IPS-18c (cell line): ENCODE data around the gene LCNL1.
"Not testable (repeated sequence)": the region's sequence is repeated elsewhere in the genome, so short reads cannot be mapped to it uniquely, and the experiment has no call there.

Experiments used
- H3K4me3 ChIP-seq: 2 replicates; pipeline ENCODE4 v1.7.0; 2013; ENCODE audit warnings: low read depth, mild to moderate bottlenecking, low read length, moderate library complexity; ENCODE audit not compliant: insufficient read depth
- H3K9me3 ChIP-seq: one replicate; pipeline ENCODE4 v1.6.1; 2013; ENCODE audit warnings: mild to moderate bottlenecking, low read length, moderate library complexity; ENCODE audit not compliant: control insufficient read depth, insufficient read depth

LCNL1 gene

DNA sequence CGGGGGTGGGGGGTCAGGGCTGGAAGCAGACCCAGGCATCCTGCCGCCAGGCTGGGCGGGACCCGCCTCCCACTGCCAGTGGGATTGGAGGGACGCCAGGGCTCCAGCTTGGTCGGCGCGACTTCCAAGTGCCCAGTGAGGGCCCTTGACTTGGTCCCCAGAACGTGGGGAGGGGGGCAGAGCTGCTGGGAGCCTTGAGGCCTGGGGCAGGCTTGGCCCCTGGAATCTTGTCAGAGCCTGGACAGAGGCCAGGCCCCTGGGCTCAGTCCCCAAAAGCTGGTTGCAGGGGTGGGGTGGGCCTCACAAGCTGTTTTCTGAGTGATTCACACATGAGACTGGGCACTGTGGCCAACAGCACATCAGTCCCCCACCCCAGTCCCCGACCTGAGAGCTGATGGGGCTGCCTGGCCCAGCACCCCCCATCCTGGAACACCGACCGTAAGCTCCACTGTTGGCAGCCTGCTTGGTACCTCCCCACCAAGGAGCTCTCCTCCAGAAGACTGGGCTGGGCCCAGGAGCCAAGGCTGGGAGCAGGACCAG, 13.0 kb downstream of the LCNL1 start:
- no peaks in the 10 kb centered on the region for H3K9me3 ChIP-seq
- H3K4me3 ChIP-seq: no peak overlapping the region

DNA sequence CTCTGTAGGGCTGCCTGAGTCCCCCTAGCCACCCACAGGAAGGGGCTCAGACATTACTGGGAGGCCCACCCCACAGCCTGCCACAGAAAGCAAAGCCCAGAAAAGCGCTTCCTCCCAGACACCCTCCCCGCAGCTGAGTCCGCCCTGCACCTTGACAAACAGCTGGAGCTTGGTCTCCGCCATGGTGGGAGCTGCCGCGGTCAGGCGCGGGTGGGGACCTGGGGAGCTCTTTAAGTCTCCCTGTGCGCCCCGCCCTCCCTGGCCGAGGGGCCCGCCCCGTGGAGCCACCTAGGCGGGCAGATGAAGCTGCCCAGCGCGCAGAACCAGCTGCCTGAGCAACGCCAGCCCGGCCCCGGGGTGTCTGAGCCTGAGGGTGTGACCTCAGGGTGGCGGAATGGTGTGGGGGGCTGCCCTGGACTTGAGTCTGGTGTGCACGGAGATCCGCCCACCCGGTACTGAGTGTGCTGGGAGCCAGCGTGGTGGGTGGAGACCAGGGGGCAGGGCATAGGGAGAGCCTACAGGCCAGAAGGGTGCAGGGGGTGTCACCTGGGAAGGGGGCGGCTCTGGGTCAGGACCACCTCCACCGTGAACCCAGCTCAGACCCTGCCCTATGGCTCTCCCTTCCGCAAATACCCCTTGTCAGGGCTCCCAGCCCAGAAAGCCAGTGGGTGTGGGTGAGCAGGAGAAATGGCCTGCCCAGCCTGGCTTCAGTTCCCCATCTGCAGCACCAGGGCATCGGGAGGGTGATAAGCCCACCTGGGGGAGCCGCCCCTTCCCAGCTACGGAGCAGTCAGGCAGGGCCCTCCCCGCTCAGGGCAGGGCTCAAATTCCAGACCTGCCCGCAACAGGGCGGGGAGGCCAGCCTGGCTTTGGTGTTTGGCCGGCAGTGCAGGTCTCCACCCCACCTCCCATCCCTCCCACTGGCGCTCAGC, 13.8 kb downstream of the LCNL1 start, which contains the start of gene CLIC3:
Gene CLIC3 (minus strand): TSS at position 208 of the 932 bp plus-strand sequence. CDS start 25 bp downstream, at position 183.
- H3K4me3 ChIP-seq: peak within 1 kb of the TSS; percentile 34
- no peaks in the 10 kb centered on the region for H3K9me3 ChIP-seq

DNA sequence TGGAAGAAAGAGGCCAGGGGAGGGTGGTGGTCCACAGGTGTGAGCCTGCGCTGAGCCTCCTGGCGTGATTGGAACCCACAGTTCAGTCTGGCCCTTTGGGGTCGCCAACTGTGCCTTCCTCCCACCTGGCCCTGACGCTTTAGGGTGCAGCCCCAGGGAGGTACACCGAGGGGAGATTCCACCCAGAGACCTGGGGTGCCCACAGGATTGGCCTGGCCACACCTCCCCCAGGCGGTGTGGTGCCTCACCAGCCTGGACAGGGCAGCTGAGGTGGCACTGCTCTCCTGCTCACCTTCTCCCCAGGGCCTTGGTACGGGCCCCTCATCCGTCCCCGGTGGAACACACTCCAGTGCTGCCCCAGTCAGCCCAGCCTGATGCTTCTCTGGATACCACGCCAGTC, 14.6 kb downstream of the LCNL1 start:
- Histone ChIP-seq H3K9me3 (no peaks in the 10 kb centered on the region), H3K4me3 (0 out of 2 replicates have a peak overlapping the region, but pooled peaks have one; percentile 15)

DNA sequence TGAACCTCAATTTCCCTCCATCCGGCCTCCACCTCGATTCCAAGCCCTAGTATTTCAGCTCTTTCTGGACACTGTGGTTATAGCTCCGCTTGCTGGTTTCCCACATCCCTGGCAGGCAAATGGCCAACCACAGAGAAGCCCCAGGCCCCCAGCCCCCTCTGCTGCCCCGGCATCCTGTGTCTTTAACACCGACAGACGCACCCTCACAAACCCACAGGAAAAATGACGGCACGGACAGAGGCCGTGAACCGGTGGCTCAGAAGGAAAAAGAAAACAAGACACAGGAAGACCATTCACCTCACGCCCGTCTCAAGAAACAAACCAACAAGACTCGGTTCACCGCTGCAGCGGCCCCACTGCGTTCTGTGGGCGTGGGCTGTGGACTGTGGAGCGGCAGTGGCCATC, 15.0 kb downstream of the LCNL1 start:
- H3K4me3 ChIP-seq: no peak overlapping the region
- H3K9me3 ChIP-seq: no peaks in the 10 kb centered on the region

DNA sequence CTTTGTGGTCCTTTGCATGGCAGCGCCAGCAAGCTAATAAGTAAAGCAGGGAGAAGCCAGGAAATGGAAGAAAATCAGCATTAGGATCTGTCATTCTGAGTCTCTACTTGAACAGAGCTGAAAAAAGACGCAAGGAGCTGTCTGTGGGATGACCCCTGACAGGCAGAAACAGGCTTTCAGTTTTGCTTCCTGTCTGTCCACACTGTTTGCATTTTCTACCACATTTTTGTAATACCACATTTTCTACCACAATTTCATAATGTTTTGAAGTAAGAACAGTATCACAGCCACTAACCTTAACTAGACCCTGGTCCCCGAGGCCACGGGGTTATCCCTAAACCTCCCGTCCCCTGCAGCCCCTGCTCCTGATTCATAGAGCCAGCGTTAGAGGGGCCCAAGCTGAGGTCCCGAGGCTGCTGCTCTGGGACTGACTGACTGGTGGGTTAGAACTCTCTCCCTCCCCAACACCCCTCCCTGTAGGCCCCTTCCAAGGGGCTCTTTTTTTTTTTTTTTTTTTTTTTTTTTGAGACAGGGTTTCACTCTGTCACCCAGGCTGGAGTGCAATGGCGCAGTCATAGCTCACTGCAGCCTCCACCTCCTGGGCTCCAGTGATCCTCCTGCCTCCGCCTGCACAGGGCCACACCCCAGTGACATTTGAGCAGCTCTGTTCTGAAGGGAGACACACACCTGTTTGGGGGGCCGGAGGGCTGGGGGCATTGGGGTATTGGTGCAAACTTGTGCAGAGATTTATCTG, 17.6 kb downstream of the LCNL1 start:
- no peaks in the 10 kb centered on the region for H3K9me3 ChIP-seq
- H3K4me3 ChIP-seq: no peak overlapping the region

DNA sequence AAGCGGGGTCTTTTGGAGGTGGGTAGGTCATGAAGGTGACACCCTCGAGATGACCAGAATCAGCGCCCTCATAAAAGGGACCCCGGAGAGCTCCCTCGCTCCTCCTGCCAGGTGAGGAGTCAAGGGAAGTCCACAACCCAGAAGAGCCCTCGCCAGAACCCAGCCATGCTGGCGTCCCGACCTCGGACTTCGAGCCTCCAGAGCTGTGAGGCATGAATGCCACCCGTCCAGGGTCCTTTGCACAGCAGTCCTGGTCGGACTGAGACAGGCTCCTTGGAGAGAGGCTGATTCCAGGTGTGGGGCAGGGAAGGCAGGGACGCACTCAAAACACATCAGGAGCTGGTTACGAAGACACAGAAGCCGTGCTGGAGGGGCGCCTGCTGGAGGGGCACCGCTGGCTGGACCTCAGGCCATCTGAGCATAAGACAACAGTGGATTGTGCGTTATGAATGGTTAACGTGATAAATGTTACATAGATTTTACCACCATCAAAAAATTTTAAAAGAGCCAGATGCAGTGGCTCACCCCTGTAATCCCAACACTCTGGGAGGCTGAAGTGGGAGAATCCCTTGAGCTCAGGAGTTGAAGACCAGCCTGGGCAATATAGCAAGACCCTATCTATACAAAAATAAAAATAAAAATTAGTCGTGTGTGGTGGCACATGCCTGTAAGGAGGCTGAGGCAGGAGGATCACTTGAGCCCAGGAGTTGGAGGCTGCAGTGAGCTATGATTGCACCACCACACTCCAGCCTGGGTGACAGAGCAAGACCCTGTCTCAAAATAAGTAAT, 19.3 kb downstream of the LCNL1 start:
- Histone ChIP-seq H3K9me3 (no peaks in the 10 kb centered on the region), H3K4me3 (no peak overlapping the region)

DNA sequence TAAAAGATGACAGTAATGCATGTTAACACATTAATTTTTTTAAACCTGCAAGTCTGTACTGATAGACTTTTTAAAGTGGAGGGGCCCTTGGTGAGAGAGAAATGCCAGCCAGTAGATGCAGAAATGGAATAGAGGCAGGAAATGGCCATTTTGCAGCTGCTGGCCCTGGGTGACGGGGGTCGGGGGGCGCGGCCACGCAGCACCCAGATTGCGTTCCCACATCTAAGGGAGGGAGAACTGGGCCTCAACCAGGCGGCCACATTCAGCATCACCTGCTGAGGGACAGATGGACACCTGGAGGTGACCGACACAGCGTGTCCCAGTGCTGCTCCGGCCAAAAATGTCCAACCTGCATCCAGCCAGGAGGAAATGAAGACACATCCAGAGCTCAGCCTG, 19.9 kb downstream of the LCNL1 start:
- H3K4me3 ChIP-seq: no peak overlapping the region
- H3K9me3 ChIP-seq: no peaks in the 10 kb centered on the region

DNA sequence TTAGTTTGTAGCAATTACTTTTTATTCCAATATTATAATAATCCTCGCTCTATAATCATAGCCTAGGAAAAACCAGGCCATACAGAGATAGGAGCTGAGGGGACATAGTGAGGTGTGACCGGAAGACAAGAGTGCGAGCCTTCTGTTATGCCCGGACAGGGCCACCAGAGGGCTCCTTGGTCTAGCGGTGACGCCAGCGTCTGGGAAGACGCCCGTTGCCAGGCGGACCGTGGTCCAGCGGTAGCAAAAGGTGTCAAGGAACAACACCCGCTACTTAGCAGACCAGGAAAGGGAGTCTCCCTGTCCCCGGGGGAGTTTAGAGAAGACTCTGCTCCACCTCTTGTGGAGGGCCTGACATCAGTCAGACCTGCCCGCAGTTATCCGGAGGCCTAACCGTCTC, 21.5 kb downstream of the LCNL1 start:
- not testable (repeated sequence) for H3K9me3 ChIP-seq, H3K4me3 ChIP-seq

DNA sequence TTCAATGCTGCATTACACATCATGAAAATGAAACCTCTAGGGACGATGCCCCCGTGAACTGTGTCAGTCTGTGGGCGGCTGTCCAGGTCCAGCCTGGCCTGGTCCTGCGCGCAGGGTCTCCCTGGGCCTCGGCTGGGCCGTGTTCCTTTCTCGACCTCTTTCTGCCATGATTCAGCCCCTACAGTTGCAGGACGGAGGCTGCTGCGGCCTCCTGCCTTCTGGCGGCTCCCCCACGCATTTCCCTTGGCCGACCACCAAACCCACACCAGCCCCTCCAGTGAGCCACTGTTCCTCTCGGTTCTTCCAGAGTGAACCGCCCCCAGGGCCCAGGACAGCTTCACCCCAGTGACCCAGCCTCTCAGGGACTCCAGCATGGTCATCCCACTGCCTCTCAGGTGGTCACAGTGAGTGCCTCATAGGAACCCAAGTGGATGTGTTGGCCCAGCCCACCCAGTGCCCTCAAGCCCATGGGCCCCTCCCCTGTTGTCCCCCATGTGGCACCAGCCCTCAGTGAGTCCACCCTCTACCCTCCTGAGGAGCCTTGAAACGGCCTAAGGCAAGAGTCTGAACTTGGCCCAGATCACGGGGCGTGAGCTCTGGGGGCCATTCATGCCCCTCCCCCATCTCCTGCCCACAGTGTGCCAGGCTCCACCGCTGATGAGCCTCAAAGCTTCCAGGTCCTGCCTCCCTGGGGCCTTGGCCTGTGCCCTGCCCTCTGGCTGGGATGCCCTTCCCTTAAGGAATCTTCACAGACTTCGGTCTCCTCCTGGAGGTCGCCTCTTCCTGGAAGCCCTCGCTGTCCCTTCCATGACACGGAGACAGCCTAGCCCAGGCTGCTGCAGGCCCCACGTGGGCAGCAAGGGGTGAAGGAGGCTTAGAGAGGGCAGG, 23.6 kb downstream of the LCNL1 start:
- Histone ChIP-seq H3K4me3 (no peak overlapping the region), H3K9me3 (peaks cover 2% of the 10 kb centered on the region)

DNA sequence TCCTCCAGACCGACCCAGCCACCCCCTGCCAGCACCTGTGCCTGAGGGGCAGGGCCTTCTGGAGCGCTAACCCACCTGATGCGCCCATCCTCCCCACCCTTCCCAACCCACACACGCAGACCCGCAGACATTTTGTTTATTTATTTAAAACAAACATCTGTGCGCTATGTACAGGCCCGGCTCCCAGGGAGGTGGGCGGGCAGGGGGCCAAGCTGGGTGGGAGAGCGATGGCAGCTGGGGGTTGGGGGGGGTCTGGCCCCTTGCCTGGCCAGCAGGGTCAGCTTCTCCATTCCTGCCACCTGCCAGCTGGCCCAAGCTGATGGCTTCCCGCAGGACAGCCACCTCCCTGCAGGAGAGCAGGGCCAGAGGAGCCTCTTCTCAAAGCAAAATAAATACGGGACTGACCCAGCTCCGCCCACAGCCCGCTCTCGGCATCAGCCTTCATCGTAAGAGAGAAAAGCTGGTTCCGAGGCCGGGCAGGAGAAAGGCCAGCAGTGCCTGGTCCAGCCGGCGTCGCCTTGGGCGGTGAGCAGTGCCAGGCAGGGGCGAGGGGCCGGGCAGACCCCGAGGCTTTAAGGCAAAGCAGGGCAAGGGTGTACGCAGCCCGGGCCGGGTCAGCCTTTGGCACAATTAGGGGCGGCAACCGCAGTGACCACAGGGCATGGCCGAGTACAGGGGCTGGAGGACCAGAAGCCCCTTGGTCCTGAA, 24.5 kb downstream of the LCNL1 start:
- Histone ChIP-seq H3K9me3 (peaks cover 2% of the 10 kb centered on the region), H3K4me3 (no peak overlapping the region)

DNA sequence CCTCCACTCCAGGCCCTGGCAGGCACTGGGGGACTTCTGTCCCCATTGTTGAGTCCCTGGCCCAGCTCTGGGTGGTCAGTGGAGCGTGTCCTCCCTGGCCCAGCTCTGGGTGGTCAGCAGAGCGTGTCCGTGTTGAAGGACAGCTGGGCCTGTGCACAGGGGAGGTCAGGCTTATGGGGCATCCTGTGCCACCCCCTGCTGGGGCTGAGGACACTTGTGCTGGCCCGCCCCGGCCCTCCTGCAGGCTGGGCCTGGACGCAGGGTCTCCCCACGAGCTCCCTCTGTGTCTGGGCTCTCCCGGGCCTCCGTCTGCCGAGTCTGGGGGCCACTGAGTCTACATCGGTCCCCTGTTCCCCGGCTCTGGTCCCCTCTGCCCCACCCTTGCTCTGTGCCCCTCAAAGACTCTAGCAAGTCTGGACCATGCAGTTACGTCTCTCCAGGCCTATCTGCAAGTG, 25.1 kb downstream of the LCNL1 start:
- peaks cover 2% of the 10 kb centered on the region for H3K9me3 ChIP-seq
- H3K4me3 ChIP-seq: no peak overlapping the region

DNA sequence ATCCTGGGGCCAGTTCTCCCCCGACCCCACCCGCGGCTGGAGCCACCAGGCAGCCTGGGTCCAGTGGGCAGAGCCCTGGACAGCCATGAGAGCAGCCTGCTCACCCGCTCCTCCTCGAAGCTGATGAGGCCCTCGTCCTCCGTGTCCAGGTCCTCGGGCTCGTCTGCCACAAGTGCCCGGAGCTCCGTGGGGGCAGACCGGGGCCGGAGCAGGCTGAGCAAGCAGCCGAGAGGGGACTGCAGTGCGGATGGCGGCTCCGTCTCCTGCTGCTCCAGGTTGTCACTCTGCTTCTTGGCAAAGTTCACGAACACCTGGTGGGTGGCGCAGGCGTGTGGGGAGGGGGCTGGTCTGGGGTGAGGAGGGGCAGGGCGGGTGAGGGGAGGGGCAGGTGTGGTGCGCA, 25.5 kb downstream of the LCNL1 start:
- no peak overlapping the region for H3K4me3 ChIP-seq
- H3K9me3 ChIP-seq: peaks cover 2% of the 10 kb centered on the region

DNA sequence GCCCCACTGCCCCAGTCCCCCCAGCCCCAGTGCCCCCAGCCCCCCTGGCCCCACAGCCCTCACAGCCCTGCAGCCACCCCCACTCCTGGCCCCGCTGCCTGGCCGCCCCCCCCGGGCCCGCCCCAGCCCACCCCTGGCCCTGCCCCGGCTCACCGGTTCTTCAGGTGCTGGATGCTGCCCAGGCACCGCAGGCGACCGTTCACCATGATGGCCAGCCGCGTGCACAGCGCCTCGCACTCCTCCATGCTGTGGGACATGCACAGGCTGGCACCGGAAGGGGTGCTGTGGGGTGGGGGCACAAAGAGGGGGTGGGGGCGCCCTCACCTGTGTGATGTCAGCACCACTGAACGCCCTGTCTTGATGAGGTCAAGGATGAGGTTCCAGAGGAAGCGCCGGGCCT, 26.4 kb downstream of the LCNL1 start:
- Histone ChIP-seq H3K4me3 (no peak overlapping the region), H3K9me3 (peaks cover 2% of the 10 kb centered on the region)

DNA sequence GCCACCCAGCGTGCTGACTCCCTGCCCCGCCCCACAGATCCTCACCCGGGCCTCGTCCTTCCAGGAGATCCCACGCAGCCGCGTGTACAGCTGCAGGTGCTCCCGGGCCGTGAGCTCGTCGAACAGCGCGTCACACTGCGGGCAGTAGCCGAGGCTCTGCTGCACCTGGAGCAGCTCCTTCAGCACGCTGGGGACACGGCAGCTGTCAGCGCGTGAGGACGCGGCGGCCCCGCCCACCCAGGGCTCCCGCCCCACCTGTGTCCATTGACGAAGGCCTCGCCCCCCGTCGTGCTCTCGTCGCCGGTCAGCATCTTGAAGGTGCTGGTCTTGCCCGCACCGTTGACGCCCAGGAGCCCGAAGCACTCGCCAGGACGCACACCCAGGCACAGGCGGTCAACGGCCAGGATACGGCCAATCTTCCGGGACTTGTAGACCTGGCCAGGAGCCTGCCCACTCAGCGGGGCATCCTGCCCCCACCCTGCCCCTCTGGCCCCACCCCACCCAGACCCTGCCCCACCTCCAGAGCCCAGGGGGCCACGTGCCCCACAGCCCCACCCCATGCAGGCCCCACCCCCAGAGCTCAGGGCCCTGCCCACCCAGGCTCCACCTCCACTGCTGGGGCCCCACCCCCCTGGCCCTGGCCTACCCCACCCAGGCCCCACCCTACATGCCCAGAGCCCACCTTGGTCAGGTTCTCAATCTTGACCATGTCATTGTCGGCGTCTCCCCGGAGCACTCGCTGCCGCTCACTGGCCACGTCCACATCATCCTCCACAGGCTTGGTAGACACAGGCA, 27.3 kb downstream of the LCNL1 start:
- Histone ChIP-seq H3K4me3 (no peak overlapping the region), H3K9me3 (peaks cover 2% of the 10 kb centered on the region)

DNA sequence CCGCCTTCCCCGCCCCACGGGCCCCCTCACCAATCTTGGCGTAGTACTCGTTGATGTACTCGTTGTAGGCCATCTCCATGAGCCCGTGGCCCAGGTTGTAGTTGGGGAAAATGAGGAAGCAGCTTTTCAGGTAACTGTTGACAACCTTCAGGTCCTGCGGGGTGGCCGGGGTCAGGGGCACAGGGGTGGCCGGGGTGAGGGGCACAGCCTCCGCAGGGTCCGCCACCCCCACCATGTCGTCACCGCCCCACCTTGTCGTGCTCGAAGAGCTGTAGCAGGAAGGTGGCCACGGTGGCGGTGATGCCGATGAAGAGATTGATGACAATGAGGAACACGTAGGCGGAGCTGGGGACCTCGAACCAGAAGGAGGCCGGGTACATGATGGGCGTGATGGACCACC, 28.4 kb downstream of the LCNL1 start:
- H3K4me3 ChIP-seq: no peak overlapping the region
- H3K9me3 ChIP-seq: peaks cover 2% of the 10 kb centered on the region
